KMS-11 (cell line): Measurements from ENCODE around the gene MGMT.

ENCODE experiments used
- H2AFZ ChIP-seq: fragments of 200-600 bp; sonication (generic); 2 replicates; pipeline ENCODE4 v1.6.1; 2016; ENCODE audit warnings: antibody characterized with exemption, mixed run types, low read depth
- H3K27ac ChIP-seq: fragments of 200-600 bp; sonication (generic); 2 replicates; pipeline ENCODE4 v1.6.1; 2016; ENCODE audit warnings: mild to moderate bottlenecking, mixed run types
- H3K27me3 ChIP-seq: fragments of 200-600 bp; sonication (generic); 2 replicates; pipeline ENCODE4 v1.6.1; 2017; ENCODE audit warnings: mild to moderate bottlenecking, low read depth, mixed run types, moderate library complexity; ENCODE audit not compliant: insufficient read depth
- H3K36me3 ChIP-seq: fragments of 200-600 bp; sonication (generic); 2 replicates; pipeline ENCODE4 v1.6.1; 2017; ENCODE audit warnings: mild to moderate bottlenecking, mixed run types; ENCODE audit not compliant: insufficient read depth
- H3K4me1 ChIP-seq: fragments of 200-600 bp; sonication (generic); 2 replicates; pipeline ENCODE4 v1.6.1; 2016; ENCODE audit warnings: mild to moderate bottlenecking, low read depth, mixed run types; ENCODE audit not compliant: poor library complexity, severe bottlenecking
- H3K4me2 ChIP-seq: fragments of 200-600 bp; sonication (generic); 2 replicates; pipeline ENCODE4 v1.7.0; 2016; ENCODE audit warnings: mild to moderate bottlenecking, mixed run types
- H3K4me3 ChIP-seq: fragments of 200-600 bp; sonication (generic); IDR thresholded peaks from 2 replicates; pipeline ENCODE4 v1.6.1; 2017; ENCODE audit warnings: low read depth, low read length, mixed read lengths; ENCODE audit not compliant: insufficient read depth
- H3K79me2 ChIP-seq: fragments of 200-600 bp; sonication (generic); 2 replicates; pipeline ENCODE4 v1.6.1; 2016; ENCODE audit warnings: low read depth, mixed run types; ENCODE audit not compliant: insufficient read depth
- H3K9ac ChIP-seq: fragments of 200-600 bp; sonication (generic); 2 replicates; pipeline ENCODE4 v1.6.1; 2016; ENCODE audit warnings: mild to moderate bottlenecking, mixed run types
- H4K20me1 ChIP-seq: fragments of 200-600 bp; sonication (generic); 2 replicates; pipeline ENCODE4 v1.6.1; 2016; ENCODE audit warnings: mild to moderate bottlenecking, mixed run types; ENCODE audit not compliant: insufficient read depth
- CTCF ChIP-seq: fragments of 200-600 bp; sonication (generic); conservative IDR thresholded peaks from 2 replicates; pipeline ENCODE4 v1.6.1; 2017; ENCODE audit warnings: low read depth, mild to moderate bottlenecking, antibody characterized with exemption, low read length, moderate library complexity, mixed read lengths

Gene MGMT

GRCh38 chr10:129707406-129708388, 240.7 kb downstream of the MGMT start:
- no peak for TF ChIP-seq CTCF
- H4K20me1 ChIP-seq = no peaks in the 10 kb centered on the region
- H3K79me2 ChIP-seq = no peaks in the 10 kb centered on the region
- no peaks in the 10 kb centered on the region for H3K36me3 ChIP-seq
- H3K27me3 ChIP-seq = no peaks in the 10 kb centered on the region
- H3K9ac ChIP-seq = no peak overlapping the region
- H3K4me3 ChIP-seq = no peak overlapping the region
- H3K27ac ChIP-seq = no peak overlapping the region
- no peak overlapping the region for H2AFZ ChIP-seq
- no peaks in the 10 kb centered on the region for H3K4me1 ChIP-seq
- no peak overlapping the region for H3K4me2 ChIP-seq

- Histone ChIP-seq H3K9ac (no peak overlapping the region), H3K4me3 (no peak overlapping the region), H3K4me2 (no peak overlapping the region), H3K36me3 (no peaks in the 10 kb centered on the region), H3K27me3 (no peaks in the 10 kb centered on the region), H2AFZ (no peak overlapping the region), H4K20me1 (no peaks in the 10 kb centered on the region), H3K79me2 (no peaks in the 10 kb centered on the region), H3K27ac (no peak overlapping the region), H3K4me1 (no peaks in the 10 kb centered on the region)
- TF ChIP-seq CTCF = no peak
These were observed 242.1 kb downstream of the MGMT start for GRCh38 chr10:129709101-129709500.

GRCh38 chr10:129709627-129710509, 242.8 kb downstream of the MGMT start:
- no peak overlapping the region for H3K9ac ChIP-seq
- TF ChIP-seq CTCF = no peak
- no peak overlapping the region for H2AFZ ChIP-seq
- H3K79me2 ChIP-seq = no peaks in the 10 kb centered on the region
- H3K4me3 ChIP-seq = no peak overlapping the region
- H3K4me2 ChIP-seq = no peak overlapping the region
- H3K27me3 ChIP-seq = no peaks in the 10 kb centered on the region
- H3K27ac ChIP-seq = no peak overlapping the region
- no peaks in the 10 kb centered on the region for H4K20me1 ChIP-seq
- H3K36me3 ChIP-seq = no peaks in the 10 kb centered on the region
- no peaks in the 10 kb centered on the region for H3K4me1 ChIP-seq

GRCh38 chr10:129710510-129710847, 243.4 kb downstream of the MGMT start:
- H3K9ac ChIP-seq = no peak overlapping the region
- H3K4me1 ChIP-seq = no peaks in the 10 kb centered on the region
- no peak overlapping the region for H3K4me2 ChIP-seq
- no peak for TF ChIP-seq CTCF
- no peaks in the 10 kb centered on the region for H4K20me1 ChIP-seq
- H3K4me3 ChIP-seq = no peak overlapping the region
- H3K36me3 ChIP-seq = no peaks in the 10 kb centered on the region
- H3K27ac ChIP-seq = no peak overlapping the region
- H3K27me3 ChIP-seq = no peaks in the 10 kb centered on the region
- no peak overlapping the region for H2AFZ ChIP-seq
- no peaks in the 10 kb centered on the region for H3K79me2 ChIP-seq
